Measurements from ENCODE around the gene ATP11C.

ATP11C gene

DNA sequence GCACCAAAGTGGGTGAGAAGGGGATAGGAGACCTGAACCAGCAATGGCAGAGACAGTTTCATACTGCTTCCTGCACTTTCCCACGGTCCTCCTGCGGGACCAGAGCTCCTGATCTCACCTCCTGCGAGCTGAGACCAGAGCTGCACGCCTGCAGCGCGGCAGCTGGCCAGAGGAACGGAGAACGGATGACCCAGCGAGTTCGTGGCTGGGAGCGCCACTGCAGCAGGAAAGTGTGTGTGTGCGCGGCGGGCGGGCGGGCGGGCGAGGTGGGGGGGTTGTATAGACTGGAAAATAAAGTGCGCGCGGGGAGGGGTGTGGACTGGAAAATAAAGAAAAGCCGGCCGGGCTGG is 241.4 kb downstream of the ATP11C start:
- TF ChIP-seq TAF1 (IDR thresholded peaks at IDR 0.05; ENCODE audit: borderline replicate concordance, insufficient read depth, low read length) = no peak
- TF ChIP-seq FOXP2 (optimal IDR thresholded peaks at IDR 0.05; ENCODE audit: borderline replicate concordance, extremely low read depth, extremely low read length, insufficient read depth) = no peak
- no peak for TF ChIP-seq SIN3A (IDR thresholded peaks at IDR 0.05; ENCODE audit: borderline replicate concordance, insufficient read depth, low read length)
- TF ChIP-seq POLR2AphosphoS5 (IDR thresholded peaks at IDR 0.05; ENCODE audit: low read depth, low read length) = no peak
- TF ChIP-seq REST (IDR thresholded peaks at IDR 0.05; ENCODE audit: insufficient read depth in 1 of 2, low read depth in 2 of 2, low read length in 2 of 2) = no peak

DNA sequence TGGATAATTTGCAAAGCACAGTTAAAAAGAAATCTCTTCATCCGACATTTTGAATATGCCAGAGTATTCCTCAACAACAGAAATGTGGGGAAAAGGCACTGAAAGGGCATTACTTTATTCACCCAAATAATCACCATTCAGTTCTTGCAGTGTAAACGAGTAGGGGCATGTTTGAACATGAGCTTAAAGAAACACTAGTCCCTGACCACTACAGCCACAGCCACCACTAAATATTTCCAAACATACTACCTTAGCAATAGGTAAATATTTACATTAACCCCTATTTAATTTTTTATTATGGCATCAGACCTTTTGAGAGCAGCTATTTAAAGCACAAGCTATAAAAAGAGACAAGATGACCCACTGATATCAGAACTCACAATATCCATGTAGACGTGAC is 252.5 kb downstream of the ATP11C start:
- TF ChIP-seq FOXP2 (optimal IDR thresholded peaks at IDR 0.05; ENCODE audit: borderline replicate concordance, extremely low read depth, extremely low read length, insufficient read depth) (no peak), SIN3A (IDR thresholded peaks at IDR 0.05; ENCODE audit: borderline replicate concordance, insufficient read depth, low read length) (no peak), POLR2AphosphoS5 (IDR thresholded peaks at IDR 0.05; ENCODE audit: low read depth, low read length) (no peak)
